ACC112 (cell line): ENCODE measurements around the gene GNB1.

Source experiments
- H2AFZ ChIP-seq: fragments of 200-600 bp; sonication (generic); one replicate; pipeline ENCODE4 v1.6.0; 2017; ENCODE audit warnings: antibody characterized with exemption, low read length; ENCODE audit not compliant: unreplicated experiment
- H3K27ac ChIP-seq: fragments of 200-600 bp; sonication (generic); 2 replicates; pipeline ENCODE4 v1.5.1; 2014; ENCODE audit warnings: low read depth, mild to moderate bottlenecking, antibody characterized with exemption, low read length, moderate library complexity
- H3K27me3 ChIP-seq: fragments of 200-600 bp; sonication (generic); 2 replicates; pipeline ENCODE4 v1.6.1; 2014; ENCODE audit warnings: mild to moderate bottlenecking, antibody characterized with exemption, low read length, moderate library complexity, mixed read lengths; ENCODE audit not compliant: insufficient read depth
- H3K36me3 ChIP-seq: fragments of 200-600 bp; sonication (generic); 2 replicates; pipeline ENCODE4 v1.6.1; 2016; ENCODE audit warnings: mild to moderate bottlenecking, antibody characterized with exemption, low read length, moderate library complexity, mixed read lengths; ENCODE audit not compliant: insufficient read depth
- H3K4me1 ChIP-seq: fragments of 200-600 bp; sonication (generic); one replicate; pipeline ENCODE4 v1.6.1; 2016; ENCODE audit warnings: low read length, mixed read lengths; ENCODE audit not compliant: insufficient read depth, unreplicated experiment, control insufficient read depth
- H3K4me3 ChIP-seq: fragments of 200-600 bp; sonication (generic); 2 replicates; pipeline ENCODE4 v1.5.1; 2014; ENCODE audit warnings: mild to moderate bottlenecking, low read depth, low read length
- H3K79me2 ChIP-seq: fragments of 200-600 bp; sonication (generic); one replicate; pipeline ENCODE4 v1.6.0; 2016; ENCODE audit warnings: low read length; ENCODE audit not compliant: control insufficient read depth, unreplicated experiment, insufficient read depth

GNB1 gene

GRCh38 chr1:1929102-1929638 is 38.3 kb upstream of the GNB1 start:
- Histone ChIP-seq H3K4me3 (no peak overlapping the region), H3K27ac (no peak overlapping the region)

GRCh38 chr1:1928231-1929101 is 37.6 kb upstream of the GNB1 start:
- H3K79me2 ChIP-seq: no peaks in the 10 kb centered on the region
- H3K36me3 ChIP-seq: no peaks in the 10 kb centered on the region
- no peak overlapping the region for H2AFZ ChIP-seq
- H3K4me3 ChIP-seq: no peak overlapping the region
- no peaks in the 10 kb centered on the region for H3K27me3 ChIP-seq
- H3K4me1 ChIP-seq: no peaks in the 10 kb centered on the region
- no peak overlapping the region for H3K27ac ChIP-seq

More at GRCh38 chr1:1929102-1929638, 38.3 kb upstream of the GNB1 start:
- Histone ChIP-seq H3K79me2 (no peaks in the 10 kb centered on the region), H3K4me1 (no peaks in the 10 kb centered on the region), H3K36me3 (no peaks in the 10 kb centered on the region), H2AFZ (no peak overlapping the region), H3K27me3 (no peaks in the 10 kb centered on the region)

GRCh38 chr1:1927751-1928150 is 36.9 kb upstream of the GNB1 start:
- H3K36me3 ChIP-seq: no peaks in the 10 kb centered on the region
- H2AFZ ChIP-seq: no peak overlapping the region
- H3K4me1 ChIP-seq: no peaks in the 10 kb centered on the region
- no peaks in the 10 kb centered on the region for H3K27me3 ChIP-seq
- H3K79me2 ChIP-seq: no peaks in the 10 kb centered on the region
- no peak overlapping the region for H3K27ac ChIP-seq
- H3K4me3 ChIP-seq: no peak overlapping the region

GRCh38 chr1:1926886-1927660 is 36.2 kb upstream of the GNB1 start:
- Histone ChIP-seq H3K27ac (no peak overlapping the region), H3K4me3 (no peak overlapping the region), H3K27me3 (no peaks in the 10 kb centered on the region), H3K79me2 (no peaks in the 10 kb centered on the region), H3K4me1 (no peaks in the 10 kb centered on the region), H3K36me3 (no peaks in the 10 kb centered on the region), H2AFZ (no peak overlapping the region)

GRCh38 chr1:1926346-1926811 is 35.5 kb upstream of the GNB1 start:
- Histone ChIP-seq H3K27me3 (no peaks in the 10 kb centered on the region), H3K36me3 (no peaks in the 10 kb centered on the region), H3K4me1 (no peaks in the 10 kb centered on the region), H3K27ac (no peak overlapping the region), H2AFZ (no peak overlapping the region), H3K4me3 (no peak overlapping the region), H3K79me2 (no peaks in the 10 kb centered on the region)

GRCh38 chr1:1925437-1926345 is 34.8 kb upstream of the GNB1 start:
- Histone ChIP-seq H3K27me3 (no peaks in the 10 kb centered on the region), H2AFZ (no peak overlapping the region), H3K36me3 (no peaks in the 10 kb centered on the region), H3K27ac (no peak overlapping the region), H3K79me2 (no peaks in the 10 kb centered on the region), H3K4me3 (no peak overlapping the region), H3K4me1 (no peaks in the 10 kb centered on the region)

- Histone ChIP-seq H3K4me3 (no peak overlapping the region), H2AFZ (no peak overlapping the region), H3K79me2 (no peaks in the 10 kb centered on the region), H3K36me3 (no peaks in the 10 kb centered on the region), H3K4me1 (no peaks in the 10 kb centered on the region), H3K27ac (no peak overlapping the region), H3K27me3 (no peaks in the 10 kb centered on the region)
Measured at GRCh38 chr1:1924849-1925248, 34.0 kb upstream of the GNB1 start.

- Histone ChIP-seq H3K4me1 (no peaks in the 10 kb centered on the region), H3K27ac (no peak overlapping the region), H3K27me3 (no peaks in the 10 kb centered on the region), H3K36me3 (no peaks in the 10 kb centered on the region), H3K4me3 (no peak overlapping the region), H2AFZ (no peak overlapping the region), H3K79me2 (no peaks in the 10 kb centered on the region)
Measured at GRCh38 chr1:1924386-1924785, 33.5 kb upstream of the GNB1 start.

GRCh38 chr1:1922956-1923833 is 32.3 kb upstream of the GNB1 start:
- H3K4me3 ChIP-seq: no peak overlapping the region
- H2AFZ ChIP-seq: no peak overlapping the region
- no peak overlapping the region for H3K27ac ChIP-seq
- H3K4me1 ChIP-seq: peaks cover 4% of the 10 kb centered on the region
- no peaks in the 10 kb centered on the region for H3K36me3 ChIP-seq
- H3K27me3 ChIP-seq: peaks cover 3% of the 10 kb centered on the region; the same call in 1 of the 2 replicates
- H3K79me2 ChIP-seq: no peaks in the 10 kb centered on the region
